Measurements from ENCODE around the gene CDK14.

DNA sequence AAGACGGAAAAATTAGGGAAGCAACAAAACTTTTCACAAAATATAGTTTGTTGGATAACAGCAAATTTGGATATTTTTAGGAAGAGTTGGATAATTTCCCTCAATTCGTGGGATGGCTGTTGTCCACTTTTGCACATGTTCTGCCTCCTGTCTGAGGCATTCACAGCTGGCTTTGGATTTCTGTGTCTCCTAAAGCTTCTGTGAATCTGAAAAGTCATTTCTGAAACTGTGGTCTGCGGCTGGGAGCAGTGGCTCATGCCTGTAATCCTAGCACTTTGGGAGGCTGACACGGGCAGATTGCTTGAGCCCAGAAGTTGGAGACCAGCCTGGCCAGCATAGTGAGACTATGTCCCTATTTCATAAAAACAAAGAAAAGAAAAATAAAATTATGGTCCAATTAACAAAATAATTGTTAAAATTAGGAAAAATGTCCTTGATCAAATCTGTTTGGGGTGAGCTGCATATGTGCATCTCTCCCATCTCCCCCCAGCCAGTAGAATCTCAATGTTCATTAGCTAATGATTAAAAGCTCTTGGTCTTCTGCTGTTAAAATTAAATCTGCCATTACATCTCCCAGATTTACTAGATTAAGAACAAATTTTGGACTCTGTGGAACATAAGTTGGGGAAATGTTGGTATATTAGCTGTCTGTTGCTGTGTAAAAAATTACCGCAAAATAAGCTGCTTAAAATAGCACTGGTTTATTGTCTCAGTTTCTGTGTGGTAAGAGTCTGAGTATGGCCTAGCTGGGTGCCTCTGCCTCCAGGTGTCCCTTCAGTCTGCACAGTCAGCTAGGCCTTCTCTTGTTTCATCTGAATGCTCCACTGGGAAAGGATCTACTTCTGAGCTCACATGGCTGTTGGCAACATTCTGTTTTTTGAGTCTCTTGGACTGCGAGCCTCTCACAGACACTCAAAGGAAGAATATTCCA lies 336.1 kb downstream of the CDK14 start:
- TF ChIP-seq YY1 (IDR thresholded peaks at IDR 0.05) (no peak), CTCF (IDR thresholded peaks at IDR 0.05; ENCODE audit: low read depth, low read length, missing input control) (no peak), JUND (IDR thresholded peaks at IDR 0.05) (no peak), TAF1 (conservative IDR thresholded peaks at IDR 0.05) (no peak)
